T1000 (cell line): ENCODE results near the gene RFXAP.

ENCODE experiments used
- DNase-seq: peaks from one replicate; lab custom pipeline; 2025; ENCODE audit warnings: mixed read lengths; lab: John Stamatoyannopoulos, UW

RFXAP gene

GRCh38 chr13:36817996-36818803 lies 822 bp upstream of the RFXAP start:
- no peak for DNase-seq

GRCh38 chr13:36819739-36820090 lies 693 bp downstream of the RFXAP start:
- DNase-seq, result no peak

- DNase-seq, result no peak
These were observed 1.2 kb downstream of the RFXAP start for GRCh38 chr13:36820222-36820621.

- no peak for DNase-seq
These were observed 3.8 kb downstream of the RFXAP start for GRCh38 chr13:36822785-36823184.

- DNase-seq, result no peak
These were observed 10.7 kb downstream of the RFXAP start for GRCh38 chr13:36829753-36830152.

- DNase-seq, result no peak
These were observed 12.3 kb downstream of the RFXAP start for GRCh38 chr13:36831291-36831690.

- no peak for DNase-seq
These were observed 15.3 kb downstream of the RFXAP start for GRCh38 chr13:36834299-36834698.

- no peak for DNase-seq
These were observed 18.5 kb downstream of the RFXAP start for GRCh38 chr13:36837354-36838092.

GRCh38 chr13:36839281-36839680 lies 20.3 kb downstream of the RFXAP start:
- DNase-seq, result no peak

- no peak for DNase-seq
These were observed 21.0 kb downstream of the RFXAP start for GRCh38 chr13:36839981-36840380.

- DNase-seq, result no peak
These were observed 21.8 kb downstream of the RFXAP start for GRCh38 chr13:36840718-36841250.

GRCh38 chr13:36841391-36841790 lies 22.4 kb downstream of the RFXAP start:
- no peak for DNase-seq

GRCh38 chr13:36847606-36848005 lies 28.6 kb downstream of the RFXAP start:
- no peak for DNase-seq

GRCh38 chr13:36848199-36848982 lies 29.4 kb downstream of the RFXAP start:
- DNase-seq, result no peak

- no peak for DNase-seq
These were observed 31.9 kb downstream of the RFXAP start for GRCh38 chr13:36850790-36851438.

- DNase-seq, result no peak
These were observed 38.2 kb downstream of the RFXAP start for GRCh38 chr13:36857253-36857652.

- DNase-seq, result no peak
These were observed 39.3 kb downstream of the RFXAP start for GRCh38 chr13:36858290-36858689.

- no peak for DNase-seq
These were observed 40.2 kb downstream of the RFXAP start for GRCh38 chr13:36859259-36859658.

GRCh38 chr13:36862002-36862685 lies 43.1 kb downstream of the RFXAP start:
- no peak for DNase-seq

- DNase-seq, result no peak
These were observed 43.7 kb downstream of the RFXAP start for GRCh38 chr13:36862722-36863121.

GRCh38 chr13:36865265-36865664 lies 46.2 kb downstream of the RFXAP start:
- DNase-seq, result no peak
